Stimulated activated naive CD8-positive, alpha-beta T cell treated with anti-CD3 and anti-CD28 coated beads, Interleukin-15, amount 100 ng/mL, for 72 hours (primary cell): ENCODE measurements around the gene UCKL1.
A peak's percentile ranks its signal among the peaks of the same experiment; 100 is the strongest.

Experiments used
- ATAC-seq: fragments of 150-1000 bp; cut with Tn5 transposase; 2 replicates; pipeline ENCODE4 v1.10.0; 2021; ENCODE audit warnings: mild to moderate bottlenecking, moderate library complexity
- DNase-seq, 2 donors: peaks; one replicate each; pipeline ENCODE4 v3.0.0; 2021 to 2022
- H3K27ac Mint-ChIP-seq, 2 donors: one replicate each; pipeline ENCODE4 v1.8.0; 2022; ENCODE audit warnings: mild to moderate bottlenecking in 2 of 2, mixed read lengths in 2 of 2, moderate library complexity in 2 of 2
- H3K27me3 Mint-ChIP-seq: one replicate; pipeline ENCODE4 v1.8.0; 2022; ENCODE audit warnings: mixed read lengths
- H3K4me1 Mint-ChIP-seq: one replicate; pipeline ENCODE4 v1.8.0; 2022; ENCODE audit warnings: mild to moderate bottlenecking, mixed read lengths
- H3K4me3 Mint-ChIP-seq, 2 donors: one replicate each; pipeline ENCODE4 v1.8.0; 2022; ENCODE audit warnings: mild to moderate bottlenecking in 2 of 2, mixed read lengths in 2 of 2, moderate library complexity in 1 of 2
- H3K9me3 Mint-ChIP-seq, 2 donors: one replicate each; pipeline ENCODE4 v1.8.0; 2022; ENCODE audit warnings: mixed read lengths in 2 of 2

The UCKL1 gene

DNA sequence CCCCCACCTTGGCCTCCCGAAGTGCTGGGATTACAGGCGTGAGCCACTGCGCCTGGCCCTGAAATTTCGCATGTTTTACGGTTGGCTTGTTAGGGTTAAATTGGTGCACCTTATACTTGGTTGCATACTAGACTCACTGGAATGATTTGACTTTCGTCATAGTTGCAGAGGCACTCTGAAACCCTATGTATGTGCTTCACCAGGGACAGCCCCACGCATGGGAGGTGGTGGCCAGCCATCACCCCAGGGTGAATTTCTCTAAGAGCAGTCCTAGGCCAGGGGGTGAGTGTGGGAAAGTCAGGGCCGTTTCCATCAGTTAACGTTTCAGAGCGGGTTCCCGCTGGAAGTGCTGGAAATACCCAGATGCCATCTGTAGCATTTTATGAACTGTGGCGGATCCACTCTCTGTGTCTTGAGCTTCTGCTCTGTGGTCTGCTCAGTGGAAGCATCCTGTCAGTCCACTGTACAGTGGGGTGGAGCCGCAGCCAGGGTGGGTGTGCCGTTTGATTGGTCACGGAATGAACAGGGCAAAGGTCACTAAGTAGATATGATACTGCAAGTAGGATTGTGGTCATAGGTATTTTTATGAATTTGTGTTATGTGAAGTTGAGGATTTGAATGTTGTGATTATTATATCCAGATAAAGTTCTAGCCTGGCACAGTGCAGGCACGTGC is 48.1 kb downstream of the UCKL1 start:
- ATAC-seq, result peak; percentile 44

DNA sequence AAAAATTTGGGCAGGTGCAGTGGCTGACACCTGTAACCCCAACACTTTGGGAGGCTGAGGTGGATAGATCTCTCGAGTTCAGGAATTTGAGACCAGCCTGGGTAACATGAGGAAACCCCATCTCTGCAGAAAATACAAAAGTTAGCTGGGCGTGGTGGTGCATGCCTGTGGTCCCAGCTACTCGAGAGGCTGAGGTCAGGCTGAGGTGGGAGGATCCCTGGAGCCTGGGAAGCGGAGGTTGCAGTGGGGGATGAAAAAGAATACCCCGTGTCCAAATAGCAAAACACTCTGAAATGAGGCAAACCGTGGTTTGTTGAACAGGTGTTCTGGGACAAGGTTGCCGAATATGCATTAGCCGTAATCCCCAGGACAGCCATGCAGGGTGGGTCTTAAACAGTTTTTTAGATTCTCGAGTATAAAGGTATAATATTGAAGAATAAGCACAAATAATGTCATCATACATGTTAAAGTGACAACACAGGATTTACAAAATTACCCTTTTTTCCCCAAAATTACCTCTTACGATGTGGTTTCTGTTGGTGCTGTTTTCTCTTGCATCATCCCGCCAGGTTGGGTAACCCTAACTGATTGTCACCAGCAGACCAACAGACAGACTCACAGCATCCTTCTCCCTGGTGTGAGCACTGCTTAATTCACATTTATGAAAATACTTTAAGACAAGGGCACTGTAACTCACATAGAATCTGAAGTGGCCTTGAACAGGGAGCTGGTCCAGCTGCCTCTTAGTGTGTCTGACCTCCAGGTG is 52.2 kb downstream of the UCKL1 start:
- ATAC-seq (peak; percentile 37), DNase-seq (no peak)
- peaks cover 51% of the 10 kb centered on the region for H3K4me1 Mint-ChIP-seq
- no peaks in the 10 kb centered on the region for H3K27me3 Mint-ChIP-seq
- no peaks in the 10 kb centered on the region for H3K9me3 Mint-ChIP-seq
- no peak overlapping the region for H3K4me3 Mint-ChIP-seq
- peak overlapping the region in 1 of 2 donors; percentile 74 for H3K27ac Mint-ChIP-seq

More for the DNA sequence above, 48.1 kb downstream of the UCKL1 start:
- Mint-ChIP-seq H3K27ac (no peak overlapping the region), H3K4me3 (no peak overlapping the region), H3K27me3 (no peaks in the 10 kb centered on the region), H3K9me3 (no peaks in the 10 kb centered on the region), H3K4me1 (peaks cover 54% of the 10 kb centered on the region)
- DNase-seq, result no peak

DNA sequence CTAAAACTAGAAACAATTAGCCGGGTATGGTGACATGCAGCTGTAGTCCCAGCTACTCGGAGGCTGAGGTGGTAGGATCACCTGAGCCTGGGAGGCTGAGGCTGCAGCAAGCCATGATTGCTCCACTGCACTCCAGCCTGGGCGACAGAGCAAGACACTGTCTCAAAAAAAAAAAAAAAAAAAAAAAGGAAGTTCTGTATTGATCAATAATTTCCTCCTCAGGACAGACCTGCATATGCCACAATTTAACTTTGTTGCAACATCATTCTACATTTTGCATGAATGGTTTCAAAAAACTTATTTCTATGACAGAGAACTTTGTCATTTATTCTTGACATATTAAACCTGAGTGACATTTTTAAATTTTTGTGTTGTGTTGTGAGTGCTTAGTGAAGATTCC is 55.8 kb downstream of the UCKL1 start:
- Mint-ChIP-seq H3K4me1 (peaks cover 71% of the 10 kb centered on the region), H3K9me3 (no peaks in the 10 kb centered on the region), H3K27ac (no peak overlapping the region), H3K27me3 (no peaks in the 10 kb centered on the region), H3K4me3 (no peak overlapping the region)
- ATAC-seq (no peak), DNase-seq (no peak)

DNA sequence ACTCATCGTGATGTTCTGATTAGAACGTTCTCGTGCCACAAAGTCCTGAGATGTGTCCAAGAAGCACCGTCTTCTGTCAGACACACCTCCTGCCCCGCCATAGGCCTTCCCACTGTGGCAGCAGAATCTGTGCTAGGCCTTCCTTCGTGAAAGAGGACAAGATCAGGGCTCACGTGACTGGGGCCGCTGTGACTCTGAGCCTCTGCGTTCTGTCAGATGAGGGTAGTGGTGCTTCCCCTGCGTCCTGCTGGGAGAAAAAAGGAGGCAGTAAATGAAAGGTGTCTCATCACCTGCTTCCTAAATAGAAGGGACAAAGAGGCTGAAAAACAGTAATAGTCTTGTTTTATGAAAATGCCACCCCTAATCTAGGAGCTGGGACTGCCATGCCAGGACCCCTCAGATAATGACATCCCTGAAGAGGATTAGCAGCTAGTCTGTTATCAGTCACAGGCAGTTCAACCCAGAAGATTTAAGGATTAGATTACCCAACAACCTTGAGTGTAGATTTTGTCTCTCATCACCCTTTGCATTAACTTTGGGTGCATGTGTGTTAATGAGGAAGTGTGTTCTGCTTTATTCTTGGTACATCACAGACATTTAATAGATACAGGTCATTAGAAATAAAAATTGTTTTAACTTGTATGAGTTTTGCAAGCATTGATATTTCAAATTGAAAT is 57.2 kb downstream of the UCKL1 start:
- Mint-ChIP-seq H3K4me1 (peaks cover 74% of the 10 kb centered on the region), H3K27ac (no peak overlapping the region), H3K9me3 (no peaks in the 10 kb centered on the region), H3K4me3 (no peak overlapping the region), H3K27me3 (no peaks in the 10 kb centered on the region)
- ATAC-seq (no peak), DNase-seq (no peak)

DNA sequence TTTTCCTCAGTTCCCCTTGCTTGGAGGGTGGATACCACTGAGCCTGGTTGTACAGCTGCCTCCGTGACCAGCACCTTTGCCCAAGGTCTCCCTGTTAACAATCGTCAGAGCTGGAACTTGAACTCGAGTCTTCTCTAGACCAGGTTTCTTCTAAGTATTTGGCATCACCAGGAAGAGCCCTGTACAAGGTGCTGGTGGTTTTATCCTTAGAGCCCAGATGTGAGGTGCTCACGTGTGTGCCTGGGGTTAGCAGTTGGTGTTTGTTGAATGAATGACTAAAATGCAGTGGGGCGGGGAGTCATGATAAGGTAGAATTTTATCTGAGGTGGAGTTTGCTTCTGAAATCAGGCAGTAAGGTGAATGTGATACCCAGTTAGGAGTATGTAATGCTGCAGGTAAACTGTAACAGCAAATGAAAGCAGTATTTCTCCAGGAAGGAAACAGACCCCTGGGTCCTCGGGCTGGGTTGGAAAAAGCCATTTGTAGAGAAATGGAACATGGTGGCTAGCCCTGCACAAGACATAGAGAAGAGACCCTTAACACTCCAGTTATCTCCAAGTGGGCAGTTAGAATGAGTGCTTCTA is 58.1 kb downstream of the UCKL1 start:
- no peak overlapping the region for H3K27ac Mint-ChIP-seq
- no peak for DNase-seq
- peaks cover 70% of the 10 kb centered on the region for H3K4me1 Mint-ChIP-seq
- H3K27me3 Mint-ChIP-seq, result no peaks in the 10 kb centered on the region
- ATAC-seq, result no peak
- H3K9me3 Mint-ChIP-seq, result no peaks in the 10 kb centered on the region
- H3K4me3 Mint-ChIP-seq, result no peak overlapping the region

DNA sequence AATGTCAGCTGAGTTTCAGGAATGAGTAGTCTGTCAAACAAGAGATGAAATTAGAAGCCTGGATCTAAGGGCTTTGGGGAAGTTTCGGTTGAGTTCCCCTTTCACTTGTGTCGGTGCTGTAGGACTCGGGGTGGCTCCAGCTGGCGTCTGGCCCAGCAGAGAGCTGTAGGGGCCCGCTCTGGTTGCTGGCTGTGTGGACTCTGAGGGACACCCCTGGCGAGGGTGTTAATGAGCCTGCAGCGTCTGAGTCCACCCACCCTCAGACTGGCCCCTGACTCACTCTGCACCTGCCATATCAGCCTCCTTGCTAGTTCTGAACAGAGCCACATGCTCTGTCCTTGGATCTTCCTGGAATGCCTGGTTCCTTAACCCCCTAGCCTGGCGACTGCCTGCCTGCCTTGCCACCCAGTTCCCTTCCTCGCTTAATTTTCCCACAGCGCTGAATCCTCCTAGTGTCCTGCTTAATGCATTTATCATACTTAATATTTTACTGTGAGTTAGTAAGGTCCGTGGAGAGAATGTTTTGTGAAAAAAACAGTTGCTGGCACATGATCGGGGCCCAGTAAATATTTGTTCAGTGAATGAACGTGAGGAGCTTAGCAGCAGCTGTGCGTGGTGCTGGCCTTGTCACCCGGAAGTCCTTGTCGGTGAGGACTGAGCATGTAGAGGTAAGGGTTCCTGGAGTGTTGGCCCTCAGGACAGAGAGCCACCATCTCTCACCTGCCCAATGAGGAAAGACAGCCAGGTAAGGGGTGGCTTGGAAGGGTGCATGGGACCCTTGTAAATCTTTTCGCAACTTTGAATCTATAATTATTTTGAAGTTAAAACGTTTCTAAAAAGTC is 59.7 kb downstream of the UCKL1 start:
- Mint-ChIP-seq H3K27me3 (no peaks in the 10 kb centered on the region), H3K9me3 (no peaks in the 10 kb centered on the region), H3K27ac (peak overlapping the region; percentile 92 to 95), H3K4me3 (peak overlapping the region; percentile 87 to 92), H3K4me1 (peaks cover 55% of the 10 kb centered on the region)
- ATAC-seq (peak; percentile 36), DNase-seq (peak in 1 of 2 donors; percentile 34)

DNA sequence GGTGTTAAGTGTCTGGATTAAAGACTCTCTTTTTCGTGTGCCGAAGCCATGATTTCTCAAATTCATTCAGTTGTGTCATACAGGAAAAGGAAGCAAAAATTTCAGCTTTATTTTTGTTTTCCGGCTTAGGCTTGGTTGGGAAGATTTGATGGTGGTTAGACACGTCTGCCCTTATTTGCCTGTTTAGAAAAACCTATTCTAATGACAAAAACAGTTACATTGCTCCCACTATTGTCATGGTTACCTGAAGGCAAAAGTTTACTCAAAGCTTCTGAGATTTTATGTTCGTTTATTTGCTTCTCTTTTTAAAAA is 60.3 kb downstream of the UCKL1 start:
- Mint-ChIP-seq H3K27ac (peak overlapping the region; percentile 92 to 95), H3K4me1 (peaks cover 49% of the 10 kb centered on the region), H3K4me3 (peak overlapping the region; percentile 87 to 92), H3K27me3 (no peaks in the 10 kb centered on the region), H3K9me3 (no peaks in the 10 kb centered on the region)
- no peak for ATAC-seq
- DNase-seq, result no peak

DNA sequence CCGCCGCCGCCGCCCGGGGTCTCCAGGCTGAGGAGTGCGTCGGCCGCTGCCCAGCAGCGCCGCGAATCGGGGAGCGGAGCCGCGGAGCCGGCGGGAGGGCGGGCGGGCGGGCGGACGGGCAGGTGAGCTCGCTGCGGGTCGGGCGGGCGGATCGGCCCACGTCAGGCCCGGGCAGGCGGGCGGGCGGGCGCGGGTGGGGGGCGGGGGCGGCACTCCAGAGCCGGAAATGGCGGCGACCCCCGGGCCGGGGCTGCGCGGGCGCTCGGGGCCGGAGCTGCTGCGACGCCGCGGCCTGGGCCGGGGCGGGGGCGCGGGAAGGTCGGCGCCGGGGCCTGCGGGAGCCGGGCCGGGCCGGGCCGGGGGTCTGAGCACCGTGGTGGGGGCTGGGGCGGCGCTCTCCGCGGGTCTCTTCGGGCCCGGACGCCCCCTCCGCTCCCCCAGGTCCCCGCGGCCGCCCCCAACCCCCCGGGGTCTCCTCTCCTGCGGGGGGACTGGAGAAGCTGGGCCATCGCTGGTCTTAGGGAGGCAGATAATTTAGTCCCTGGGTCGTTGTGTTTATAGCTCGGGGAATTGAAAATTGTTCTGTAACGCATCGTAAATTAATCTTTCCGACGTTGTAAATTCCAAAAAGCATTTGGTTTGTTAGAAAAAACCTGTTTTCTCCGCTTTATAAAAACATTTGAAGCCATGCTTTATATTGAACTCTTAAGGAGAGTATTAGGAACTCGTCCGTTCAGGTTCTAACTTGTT is 60.8 kb downstream of the UCKL1 start:
- no peaks in the 10 kb centered on the region for H3K9me3 Mint-ChIP-seq
- H3K4me1 Mint-ChIP-seq, result peaks cover 46% of the 10 kb centered on the region
- peak overlapping the region; percentile 87 to 92 for H3K4me3 Mint-ChIP-seq
- no peaks in the 10 kb centered on the region for H3K27me3 Mint-ChIP-seq
- DNase-seq (no peak), ATAC-seq (no peak)
- peak overlapping the region; percentile 92 to 95 for H3K27ac Mint-ChIP-seq

DNA sequence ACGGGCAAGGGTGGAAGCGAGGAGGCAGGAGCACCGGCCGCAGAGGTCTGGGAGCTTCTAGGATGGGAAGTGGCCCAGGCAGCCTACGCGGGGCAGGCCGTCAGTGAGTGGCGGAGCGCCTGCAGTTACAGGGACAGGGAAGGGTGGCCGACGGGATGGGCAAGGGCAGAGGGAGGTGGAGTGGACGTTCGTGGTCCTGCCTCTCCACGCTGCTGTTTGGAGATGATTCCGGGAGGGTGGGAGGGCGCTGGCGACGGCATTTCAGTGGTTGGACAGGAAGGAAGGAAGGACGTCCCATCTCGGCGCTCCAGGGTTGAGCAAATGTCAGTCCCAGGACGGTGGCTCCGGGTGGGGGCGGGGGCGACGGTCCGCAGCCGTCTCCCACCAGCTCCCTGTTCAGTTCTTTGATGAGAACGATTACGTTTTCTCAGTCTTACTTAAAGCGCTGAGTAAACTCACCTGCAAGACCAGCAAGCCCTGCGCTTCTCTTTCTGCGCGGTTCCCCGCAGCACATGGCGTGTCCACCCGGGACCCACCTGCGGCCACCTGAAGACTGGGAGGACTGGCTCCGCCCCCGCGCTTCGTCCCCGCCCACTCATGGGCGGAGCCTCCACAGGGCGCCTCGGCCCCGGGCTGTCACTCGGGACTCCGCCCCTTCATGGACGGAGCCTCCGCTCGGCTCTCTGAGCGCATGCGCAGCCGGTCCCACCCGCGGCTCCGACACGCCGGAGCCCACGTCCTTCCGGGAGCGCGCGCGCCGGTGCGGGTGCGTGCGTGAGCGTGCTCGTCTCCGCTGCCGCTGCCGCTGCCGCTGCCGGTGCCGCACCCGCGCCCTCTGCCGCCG is 61.6 kb downstream of the UCKL1 start, which contains the start of gene DNAJC5:
DNAJC5 (plus strand) TSS at position 769 of the 844 bp plus-strand sequence. CDS start 33,220 bp downstream, outside the sequence.
- DNase-seq, result peak; percentile 96 to 97
- H3K27ac Mint-ChIP-seq, result peak within 1 kb of the TSS; percentile 92 to 95
- no peaks in the 10 kb centered on the region for H3K9me3 Mint-ChIP-seq
- no peaks in the 10 kb centered on the region for H3K27me3 Mint-ChIP-seq
- H3K4me1 Mint-ChIP-seq, result peaks cover 46% of the 10 kb centered on the region
- ATAC-seq, result peak; percentile 87
- peak within 1 kb of the TSS; percentile 87 to 92 for H3K4me3 Mint-ChIP-seq

DNA sequence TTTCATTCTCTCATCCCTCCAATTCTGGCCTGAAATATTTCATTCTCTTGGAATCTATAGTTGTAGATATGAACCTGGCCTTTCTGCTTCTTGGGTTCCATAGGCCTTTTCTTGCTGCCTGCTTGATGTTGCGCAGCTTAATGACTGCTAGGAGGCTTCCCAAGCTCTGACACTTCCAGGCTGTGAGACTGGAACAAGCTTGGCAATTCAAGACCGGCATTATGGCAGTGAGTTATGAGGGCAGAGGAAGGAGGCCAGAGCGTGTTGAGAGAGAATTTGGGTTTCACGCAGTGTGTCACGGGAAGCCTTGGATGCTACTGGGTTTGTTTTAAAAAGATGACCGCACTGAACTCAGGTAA is 62.2 kb downstream of the UCKL1 start:
- Mint-ChIP-seq H3K4me1 (peaks cover 40% of the 10 kb centered on the region), H3K27ac (peak overlapping the region; percentile 18 to 61), H3K27me3 (no peaks in the 10 kb centered on the region), H3K4me3 (peak overlapping the region; percentile 70 to 75), H3K9me3 (no peaks in the 10 kb centered on the region)
- DNase-seq (no peak), ATAC-seq (no peak)

DNA sequence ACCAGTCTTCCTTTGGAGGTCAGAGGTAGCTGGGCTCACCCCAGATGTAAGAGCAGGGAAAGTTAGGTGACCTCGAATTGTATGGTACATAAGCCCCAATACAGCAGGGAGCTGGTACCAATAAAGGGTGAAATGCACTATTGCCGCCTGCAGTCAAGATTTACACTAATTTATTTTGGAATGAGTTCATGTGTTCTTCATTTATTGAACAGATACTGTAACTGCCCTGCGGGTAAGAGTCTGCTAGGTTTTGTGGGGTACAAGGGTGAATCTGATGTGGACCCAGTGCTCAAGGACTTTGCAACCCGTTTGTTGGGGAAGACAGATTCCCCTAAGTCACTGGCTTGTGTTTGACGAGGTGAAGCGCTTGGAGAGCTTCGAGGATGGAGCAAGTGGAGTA is 63.8 kb downstream of the UCKL1 start:
- Mint-ChIP-seq H3K27me3 (no peaks in the 10 kb centered on the region), H3K9me3 (no peaks in the 10 kb centered on the region), H3K4me3 (no peak overlapping the region), H3K4me1 (peaks cover 24% of the 10 kb centered on the region), H3K27ac (no peak overlapping the region)
- ATAC-seq (no peak), DNase-seq (no peak)

DNA sequence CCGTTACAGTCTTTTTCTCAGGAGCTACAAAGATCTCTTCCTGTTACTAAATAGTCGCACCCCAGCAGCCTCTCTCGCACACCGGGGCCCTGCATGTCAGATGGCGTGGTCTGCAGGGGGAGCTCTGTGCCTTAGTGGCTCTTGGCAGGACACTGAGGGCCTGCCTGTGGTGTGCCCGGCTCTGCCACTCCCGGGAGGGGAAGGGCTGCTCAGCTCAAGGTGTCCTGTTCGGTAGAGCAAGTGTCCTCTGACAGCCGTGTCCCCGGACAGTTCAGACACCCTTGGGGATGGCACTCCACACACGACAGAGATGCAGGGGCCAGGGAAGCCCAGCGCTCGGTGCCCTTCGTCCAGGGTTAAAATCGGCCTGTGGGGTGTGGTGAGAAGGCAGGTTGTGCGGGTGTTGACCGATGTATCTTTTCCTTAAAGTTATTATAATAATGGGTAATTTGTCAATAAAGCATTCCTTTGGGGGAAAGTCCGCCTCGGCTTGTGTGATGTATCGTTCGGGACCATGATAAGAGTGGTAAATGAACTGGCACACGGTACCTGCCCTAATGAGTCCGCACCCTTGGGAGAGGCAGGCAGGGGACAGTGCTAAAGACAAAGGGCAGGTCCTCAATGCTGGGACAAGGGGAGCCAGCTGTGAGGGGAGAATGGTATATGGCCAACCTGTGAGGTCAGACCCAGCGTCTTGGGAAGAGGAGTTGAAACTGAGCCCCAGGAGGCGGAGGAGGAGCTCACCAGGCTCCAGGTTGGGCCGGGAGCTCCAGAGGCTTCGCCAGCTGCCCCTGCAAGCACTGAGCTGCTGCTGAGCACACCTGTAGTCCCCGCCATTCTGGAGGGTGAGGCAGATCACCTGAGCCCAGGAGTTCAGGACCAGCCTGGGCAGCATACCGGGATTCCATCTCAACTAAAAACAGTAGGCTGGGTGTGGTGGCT is 64.9 kb downstream of the UCKL1 start:
- H3K27ac Mint-ChIP-seq, result no peak overlapping the region
- ATAC-seq, result no peak
- H3K9me3 Mint-ChIP-seq, result no peaks in the 10 kb centered on the region
- H3K4me3 Mint-ChIP-seq, result no peak overlapping the region
- H3K27me3 Mint-ChIP-seq, result no peaks in the 10 kb centered on the region
- peaks cover 14% of the 10 kb centered on the region for H3K4me1 Mint-ChIP-seq
- no peak for DNase-seq

DNA sequence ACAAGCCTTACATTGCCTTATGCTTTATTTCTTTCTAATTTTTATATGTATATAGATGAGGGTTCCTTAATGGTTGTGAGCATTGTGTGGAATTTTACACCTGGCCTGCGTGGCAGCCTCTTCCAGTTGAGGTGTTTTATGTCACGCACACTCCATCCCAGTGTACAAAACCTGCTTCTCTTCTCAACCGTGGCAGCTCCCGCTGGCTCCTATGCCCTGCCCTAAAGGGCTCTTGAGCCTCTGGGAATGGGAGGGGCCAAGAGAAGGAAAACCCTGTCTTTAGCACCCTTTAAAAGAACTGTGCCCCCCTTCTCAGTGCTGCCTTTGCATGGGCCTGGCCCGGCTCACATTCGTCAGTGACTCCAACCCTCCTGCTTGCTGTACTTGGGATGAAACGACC is 65.6 kb downstream of the UCKL1 start:
- no peaks in the 10 kb centered on the region for H3K27me3 Mint-ChIP-seq
- DNase-seq (no peak), ATAC-seq (no peak)
- no peaks in the 10 kb centered on the region for H3K9me3 Mint-ChIP-seq
- H3K4me1 Mint-ChIP-seq, result peaks cover 15% of the 10 kb centered on the region
- no peak overlapping the region for H3K4me3 Mint-ChIP-seq
- no peak overlapping the region for H3K27ac Mint-ChIP-seq
